Heart right ventricle (tissue), 16 donors: ENCODE results near the gene CCDC181. TPM values are rescaled to one million over a fixed set of nuclear protein-coding genes. Genes with fewer than 3 reads are reported as not detected.
"Not testable (repeated sequence)": the region's sequence is repeated elsewhere in the genome, so short reads cannot be mapped to it uniquely, and the experiment has no call there.

Experiments
- ATAC-seq, 8 donors: fragments of 200-7000 bp; cut with Tn5 transposase; one replicate each; pipeline ENCODE4 v1.9.1; 2020; ENCODE audit warnings: mild to moderate bottlenecking in 8 of 8, moderate library complexity in 8 of 8, moderate number of reproducible peaks in 1 of 8
- DNase-seq, 2 donors: peaks; one replicate each; pipeline ENCODE4 v3.0.0-alpha.2; 2020
- H3K27ac ChIP-seq, 10 donors: fragments of 200-600 bp; sonication (generic) in 2 of 10; one replicate each; pipeline versions ENCODE4 v1.5.0 to v1.8.0; 2020 to 2022; ENCODE audit warnings: mild to moderate bottlenecking in 3 of 10
- H3K27me3 ChIP-seq, 7 donors: fragments of 200-600 bp; one replicate each; pipeline ENCODE4 v1.8.0; 2021 to 2022; ENCODE audit warnings: mild to moderate bottlenecking in 2 of 7
- H3K36me3 ChIP-seq, 9 donors: fragments of 200-600 bp; sonication (generic) in 1 of 9; one replicate each; pipeline versions ENCODE4 v1.5.0 to v1.8.0; 2020 to 2022; ENCODE audit warnings: mild to moderate bottlenecking in 2 of 9
- H3K4me1 ChIP-seq, 9 donors: fragments of 200-600 bp; sonication (generic) in 1 of 9; one replicate each; pipeline versions ENCODE4 v1.5.0 to v1.8.0; 2020 to 2022; ENCODE audit warnings: mild to moderate bottlenecking in 4 of 9
- H3K4me3 ChIP-seq, 10 donors: fragments of 200-600 bp; sonication (generic) in 2 of 10; one replicate each; pipeline versions ENCODE4 v1.5.0 to v1.8.0; 2020 to 2022; ENCODE audit warnings: mild to moderate bottlenecking in 7 of 10, moderate library complexity in 2 of 10
- H3K9me3 ChIP-seq, 11 donors: fragments of 200-600 bp in 10 of 11; sonication (generic) in 2 of 11; one replicate each; pipeline versions ENCODE4 v1.5.0 to v1.8.0; 2013 to 2022; ENCODE audit warnings: mild to moderate bottlenecking in 2 of 11, control low read depth in 1 of 11, moderate library complexity in 1 of 11
- WGBS, 2 donors: extraction: QIAGEN DNeasy Blood & Tissue Kit; methylation state at CpG; one replicate each; pipeline ENCODE4 v1.1.7; 2013; ENCODE audit warnings: inconsistent platforms in 1 of 2; 5-methylcytosine and 5-hydroxymethylcytosine counted together
- intact Hi-C, 10 donors: fragments of 100-400 bp; cut with DNase I; formaldehyde crosslinking; loops; one replicate each; pipeline versions ENCODE4 v1.11.1 to v1.14.2; 2022
- polyA plus RNA-seq, 2 donors: library from polyadenylated mRNA; stranded (reverse); fragments of 200-250 nt; gene quantifications; one replicate each; pipeline ENCODE4 v1.2.3, GENCODE V29; 2013
- total RNA-seq, 10 donors: library from RNA; stranded (reverse); fragmentation: NEBNext Ultra II Directional in 3 of 10; extraction: Animal tissue kit (Norgen Biotek cat#: 25700) in 3 of 10; gene quantifications; one replicate each; pipeline versions ENCODE4 v1.2.1 to v1.2.4, GENCODE V29; 2021 to 2023
- TF ChIP-seq, protein P1 (sequence below), 9 donors: fragments of 200-600 bp; sonication (generic) in 2 of 9; IDR thresholded peaks; one replicate each; pipeline versions ENCODE4 v1.5.0 to v1.8.0; 2021 to 2022; ENCODE audit warnings: antibody characterized with exemption in 9 of 9, mild to moderate bottlenecking in 5 of 9, moderate library complexity in 1 of 9
- donor health status: Arrhythmogenic right ventricular cardiomyopathy.
- donor health status: ischemic (EF 13 %, LVEDD 7.1; RV severe dilation, severe dysfunction).
- donor health status: healthy with polysubstance abuse.
- donor health status: DM: no; HTN: yes; CAD: no.
- donor health status: DM: no; HTN: no; CAD: no.
- donor health status: ischemic (EF 25% LVEDD 6.9; RV normal size, moderate dysfunction).
- donor health status: ischemic (EF 25% LVEDD 5.7; RV mildly dilated, moderate dysfunction).
- donor health status: healthy.
- donor health status: DM: yes; HTN: yes; CAD: no.
- donor health status: Ischemic cardiomyopathy.
- donor health status: ischemic (EF 35%, LVEDD 5.7; RV mildly dilated, moderate dysfunction).
- donor health status: nonischemic (EF 11% LVEDD 7.7; RV severe dilation, severe dysfunction).
- donor health status: DM: yes; HTN: yes; CAD: no.
- donor health status: PGD.
- donor health status: ischemic (EF 29% LVEDD 5.4; RV normal size, mild dysfunction).
- donor health status: nonischemic (EF 23%, LVEDD 6.1; RV moderate dilation, normal function).

Gene CCDC181
- total and polyA plus RNA-seq, 12 donors, result 0.51 to 1.5 (median 0.96) TPM

DNA sequence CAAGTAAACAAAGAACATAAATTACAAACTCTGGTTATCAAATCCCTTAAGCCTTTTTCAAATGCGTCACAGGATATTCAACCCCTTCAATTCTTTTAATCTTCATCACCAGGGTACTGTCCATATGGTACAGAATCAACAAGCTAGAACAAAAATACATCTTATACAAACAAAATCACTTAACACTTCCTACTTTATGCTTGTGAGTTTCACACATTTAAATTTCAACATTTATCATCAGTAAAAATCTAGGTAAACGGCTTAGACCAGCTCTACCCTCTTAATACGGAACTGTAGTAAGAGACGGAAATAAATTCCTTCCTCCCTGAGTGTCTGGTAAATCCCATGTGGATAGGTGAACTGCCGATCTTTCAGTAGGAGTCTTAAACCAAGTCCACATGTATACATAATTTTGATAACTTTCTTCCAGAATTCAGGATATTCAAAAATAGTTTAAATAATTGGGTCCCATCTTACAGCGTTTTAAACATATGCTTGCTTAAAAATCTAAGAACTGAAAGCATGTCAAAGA, 1.0 kb downstream of the CCDC181 start:
- ATAC-seq (no peak), DNase-seq (no peak)
- H3K9me3 ChIP-seq, result no peaks in the 10 kb centered on the region
- 46 to 54% methylated on average over 6 of the region's 6 CpGs for WGBS, 2 donors
- H3K36me3 ChIP-seq, result no peaks in the 10 kb centered on the region
- peaks cover 0 to 12% (median 0%) of the 10 kb centered on the region in 9 donors for H3K4me1 ChIP-seq
- peaks cover 0 to 37% (median 0%) of the 10 kb centered on the region in 7 donors for H3K27me3 ChIP-seq
- TF ChIP-seq, protein P1, sequence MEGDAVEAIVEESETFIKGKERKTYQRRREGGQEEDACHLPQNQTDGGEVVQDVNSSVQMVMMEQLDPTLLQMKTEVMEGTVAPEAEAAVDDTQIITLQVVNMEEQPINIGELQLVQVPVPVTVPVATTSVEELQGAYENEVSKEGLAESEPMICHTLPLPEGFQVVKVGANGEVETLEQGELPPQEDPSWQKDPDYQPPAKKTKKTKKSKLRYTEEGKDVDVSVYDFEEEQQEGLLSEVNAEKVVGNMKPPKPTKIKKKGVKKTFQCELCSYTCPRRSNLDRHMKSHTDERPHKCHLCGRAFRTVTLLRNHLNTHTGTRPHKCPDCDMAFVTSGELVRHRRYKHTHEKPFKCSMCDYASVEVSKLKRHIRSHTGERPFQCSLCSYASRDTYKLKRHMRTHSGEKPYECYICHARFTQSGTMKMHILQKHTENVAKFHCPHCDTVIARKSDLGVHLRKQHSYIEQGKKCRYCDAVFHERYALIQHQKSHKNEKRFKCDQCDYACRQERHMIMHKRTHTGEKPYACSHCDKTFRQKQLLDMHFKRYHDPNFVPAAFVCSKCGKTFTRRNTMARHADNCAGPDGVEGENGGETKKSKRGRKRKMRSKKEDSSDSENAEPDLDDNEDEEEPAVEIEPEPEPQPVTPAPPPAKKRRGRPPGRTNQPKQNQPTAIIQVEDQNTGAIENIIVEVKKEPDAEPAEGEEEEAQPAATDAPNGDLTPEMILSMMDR (IDR thresholded peaks at IDR 0.05), result no peak
- intact Hi-C loops, result no loop called here
- peak overlapping the region in 6 of 10 donors; percentile 45 to 63 (median 56) for H3K4me3 ChIP-seq
- no peak overlapping the region for H3K27ac ChIP-seq

DNA sequence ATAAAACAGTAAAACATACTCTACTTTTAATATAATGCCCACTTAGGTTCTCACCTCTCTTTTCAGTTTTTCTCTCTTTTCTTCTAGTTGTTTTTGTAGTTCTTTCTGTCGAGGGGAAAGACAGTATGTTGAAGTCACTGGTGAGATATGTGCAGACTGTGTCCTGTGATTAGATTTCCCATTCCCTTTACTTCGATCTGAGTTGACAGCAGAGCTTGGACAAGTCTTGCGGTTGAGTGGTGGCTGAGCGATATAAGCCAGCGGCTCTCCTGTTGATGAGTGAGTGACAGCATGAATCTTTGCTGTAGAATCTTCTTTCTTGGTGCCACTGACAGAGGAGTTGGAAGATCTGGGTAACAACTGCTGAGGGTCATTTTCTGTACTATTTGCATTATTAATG, 6.0 kb downstream of the CCDC181 start:
- peaks cover 0 to 5% (median 0%) of the 10 kb centered on the region in 7 donors for H3K27me3 ChIP-seq
- H3K4me1 ChIP-seq, result no peaks in the 10 kb centered on the region
- TF ChIP-seq, protein P1 (IDR thresholded peaks at IDR 0.05), result no peak
- no peak for ATAC-seq
- no peak overlapping the region for H3K4me3 ChIP-seq
- WGBS, 2 donors, result 60 to 70% methylated on average over 5 of the region's 5 CpGs
- H3K27ac ChIP-seq, result no peak overlapping the region
- H3K36me3 ChIP-seq, result no peaks in the 10 kb centered on the region
- intact Hi-C loops, result no loop called here
- DNase-seq, result no peak
- H3K9me3 ChIP-seq, result no peaks in the 10 kb centered on the region

DNA sequence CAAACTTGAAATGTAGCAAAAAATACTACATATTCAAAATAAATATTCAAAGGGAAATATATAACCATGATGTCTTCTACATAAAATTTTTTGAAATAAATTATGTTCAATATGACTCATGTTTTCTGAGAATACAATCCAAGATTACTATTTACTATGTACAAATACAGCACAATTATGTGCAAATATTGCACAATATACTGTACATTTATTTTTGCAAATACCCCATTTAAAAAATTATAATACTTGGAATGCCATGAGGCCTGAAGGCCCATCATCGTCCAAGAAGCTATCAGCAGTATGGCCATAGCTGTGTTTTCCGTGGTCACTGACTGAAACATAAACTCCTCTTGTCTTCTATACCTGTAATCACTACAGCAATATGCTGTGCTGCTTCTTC, 12.3 kb downstream of the CCDC181 start:
- Histone ChIP-seq H3K36me3 (no peaks in the 10 kb centered on the region), H3K27me3 (peaks cover 0 to 3% (median 0%) of the 10 kb centered on the region in 7 donors), H3K4me1 (no peaks in the 10 kb centered on the region), H3K4me3 (no peak overlapping the region), H3K27ac (no peak overlapping the region), H3K9me3 (peaks cover 0 to 38% (median 4%) of the 10 kb centered on the region in 11 donors)
- no peak for DNase-seq
- intact Hi-C loops, result no loop called here
- no peak for ATAC-seq
- TF ChIP-seq, protein P1 (IDR thresholded peaks at IDR 0.05), result no peak
- WGBS, 2 donors, result 90 to 94% methylated on average over 2 of the region's 2 CpGs

DNA sequence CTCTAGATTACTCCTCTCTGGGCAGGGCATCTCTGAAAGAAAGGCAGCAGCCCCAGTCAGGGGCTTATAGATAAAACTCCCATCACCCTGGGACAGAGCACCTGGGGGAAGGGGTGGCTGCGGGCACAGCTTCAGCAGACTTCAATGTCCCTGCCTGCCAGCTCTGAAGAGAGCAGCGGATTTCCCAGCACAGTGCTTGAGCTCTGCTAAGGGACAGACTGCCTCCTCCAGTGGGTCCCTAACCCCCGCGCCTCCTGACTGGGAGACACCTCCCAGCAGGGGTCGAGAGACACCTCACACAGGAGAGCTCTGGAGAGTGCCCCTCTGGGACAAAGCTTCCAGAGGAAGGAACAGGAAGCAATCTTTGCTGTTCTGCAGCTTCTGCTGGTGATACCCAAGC, 18.9 kb downstream of the CCDC181 start:
- intact Hi-C loops, ATAC-seq, H3K36me3 ChIP-seq, H3K27ac ChIP-seq, H3K27me3 ChIP-seq, H3K4me3 ChIP-seq, H3K4me1 ChIP-seq, DNase-seq: not testable (repeated sequence)
- H3K9me3 ChIP-seq, result peaks cover 0 to 99% (median 23%) of the 10 kb centered on the region in 11 donors
- 89 to 95% methylated on average over 5 of the region's 5 CpGs for WGBS, 2 donors

DNA sequence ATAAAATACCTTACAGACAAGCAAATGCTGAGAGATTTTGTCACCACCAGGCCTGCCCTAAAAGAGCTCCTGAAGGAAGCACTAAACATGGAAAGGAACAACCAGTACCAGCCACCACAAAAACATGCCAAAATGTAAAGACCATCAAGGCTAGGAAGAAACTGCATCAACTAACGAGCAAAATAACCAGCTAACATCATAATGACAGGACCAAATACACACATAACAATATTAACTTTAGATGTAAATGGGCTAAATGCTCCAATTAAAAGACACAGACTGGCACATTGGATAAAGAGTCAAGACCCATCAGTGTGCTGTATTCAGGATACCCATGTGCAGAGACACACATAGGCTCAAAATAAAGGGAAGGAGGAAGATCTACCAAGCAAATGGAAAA, 24.7 kb downstream of the CCDC181 start:
- H3K9me3 ChIP-seq, result peaks cover 0 to 63% (median 18%) of the 10 kb centered on the region in 11 donors
- H3K36me3 ChIP-seq, DNase-seq, H3K4me1 ChIP-seq, intact Hi-C loops, ATAC-seq, H3K4me3 ChIP-seq, H3K27ac ChIP-seq, H3K27me3 ChIP-seq: not testable (repeated sequence)
- WGBS, 2 donors, result 93% methylated on average over 1 of the region's 1 CpG
